GM19328 (cell line): ENCODE measurements around the gene TTBK2.
A peak's percentile ranks its signal among the peaks of the same experiment; 100 is the strongest.
"Not testable (repeated sequence)": the region's sequence is repeated elsewhere in the genome, so short reads cannot be mapped to it uniquely, and the experiment has no call there.

ENCODE experiments used
- ATAC-seq: cut with Tn5 transposase; IDR thresholded peaks from one replicate; pipeline ENCODE4 v1.9.1; 2021; ENCODE audit warnings: mild to moderate bottlenecking, moderate library complexity; ENCODE audit not compliant: unreplicated experiment

TTBK2 gene

DNA sequence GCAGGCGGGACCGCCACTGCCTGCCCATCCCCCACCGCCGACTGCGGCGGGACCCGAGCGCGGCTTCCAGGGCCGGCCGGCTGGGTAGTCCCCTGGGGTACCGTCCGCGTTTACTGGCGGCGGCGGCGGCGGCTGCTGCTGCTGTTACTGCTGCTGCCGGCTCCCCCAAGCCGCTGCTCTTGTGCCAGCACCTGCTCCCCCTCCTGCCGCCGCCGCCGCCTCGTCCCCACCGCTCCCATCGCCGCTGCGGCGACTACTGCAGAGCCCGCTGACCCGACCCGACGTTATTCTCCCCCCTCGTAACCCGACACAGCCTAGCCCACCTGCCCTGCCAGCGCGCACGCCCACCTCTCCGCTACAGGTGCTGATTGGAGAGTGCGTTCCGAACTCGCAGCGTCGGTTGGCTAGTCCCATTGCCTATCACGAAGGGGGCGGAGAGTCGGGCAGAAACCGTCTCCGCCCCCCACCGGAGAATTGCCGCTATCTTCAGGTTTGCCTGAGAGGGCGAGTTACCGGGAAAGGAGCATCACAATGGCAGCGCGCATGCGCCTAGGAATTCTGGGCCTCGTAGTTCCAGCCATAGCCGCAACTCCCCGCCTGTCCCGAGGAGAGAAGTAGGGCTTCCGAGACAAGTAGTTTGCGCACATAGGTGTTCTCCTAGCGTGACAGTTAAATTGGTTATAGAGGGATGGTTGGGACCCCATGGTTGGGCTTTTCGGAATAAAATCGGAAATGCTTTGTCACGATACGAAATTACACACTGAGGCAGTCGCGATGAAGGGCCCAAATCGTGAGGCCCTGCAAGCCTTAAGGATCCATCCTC, at the start of gene TTBK2:
Gene TTBK2, minus strand, starts transcription at position 260 of the 823 bp plus-strand sequence. CDS start 42,161 bp downstream, outside the sequence.
- peak; percentile 98 for ATAC-seq

- no peak for ATAC-seq
Observed at GRCh38 chr15:42964476-42964875, 43.9 kb upstream of the TTBK2 start.

DNA sequence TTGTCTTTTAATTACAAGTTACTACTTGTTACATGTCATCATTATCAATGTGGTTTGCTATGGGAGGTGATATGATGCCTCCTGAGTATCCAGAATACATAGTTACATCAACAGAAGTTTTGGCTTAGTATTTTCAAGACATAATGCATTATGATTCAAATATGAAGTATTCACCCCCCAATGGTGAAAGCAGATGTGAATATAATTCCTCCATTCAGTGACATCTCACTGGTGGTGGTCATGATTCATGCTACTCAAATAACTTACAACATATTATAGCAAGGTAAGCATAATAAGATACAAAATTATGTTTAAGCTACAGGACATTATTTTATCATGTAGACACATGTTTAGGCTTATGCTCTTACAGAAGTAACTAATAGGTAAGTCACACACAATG, 34.9 kb upstream of the TTBK2 start:
- no peak for ATAC-seq

- ATAC-seq, result no peak
Observed at GRCh38 chr15:42954291-42954690, 33.7 kb upstream of the TTBK2 start.

DNA sequence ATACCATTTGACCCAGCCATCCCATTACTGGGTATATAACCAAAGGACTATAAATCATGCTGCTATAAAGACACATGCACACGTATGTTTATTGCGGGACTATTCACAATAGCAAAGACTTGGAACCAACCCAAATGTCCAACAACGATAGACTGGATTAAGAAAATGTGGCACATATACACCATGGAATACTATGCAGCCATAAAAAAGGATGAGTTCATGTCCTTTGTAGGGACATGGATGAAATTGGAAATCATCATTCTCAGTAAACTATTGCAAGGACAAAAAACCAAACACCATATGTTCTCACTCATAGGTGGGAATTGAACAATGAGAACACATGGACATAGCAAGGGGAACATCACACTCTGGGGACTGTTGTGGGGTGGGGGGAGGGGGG, 28.3 kb upstream of the TTBK2 start:
- not testable (repeated sequence) for ATAC-seq

DNA sequence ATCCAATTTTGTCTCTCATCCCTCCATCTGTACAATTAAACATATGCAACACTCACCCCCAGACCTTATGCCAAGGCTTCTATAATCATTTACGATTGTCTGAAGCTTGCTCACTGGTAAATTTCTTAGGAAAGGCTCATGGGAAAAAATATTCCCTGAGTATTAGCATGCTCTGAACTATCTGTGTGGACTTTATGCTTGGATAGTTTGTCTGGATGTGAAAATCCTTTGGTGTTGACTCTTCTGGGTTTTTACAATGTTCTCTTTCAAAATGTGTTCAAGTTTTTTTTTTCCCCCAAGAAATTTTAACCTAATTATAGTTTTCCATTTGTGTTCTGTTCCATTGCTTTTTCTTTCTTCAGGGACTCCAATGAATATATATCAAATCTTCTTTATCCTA, 19.9 kb upstream of the TTBK2 start:
- no peak for ATAC-seq

DNA sequence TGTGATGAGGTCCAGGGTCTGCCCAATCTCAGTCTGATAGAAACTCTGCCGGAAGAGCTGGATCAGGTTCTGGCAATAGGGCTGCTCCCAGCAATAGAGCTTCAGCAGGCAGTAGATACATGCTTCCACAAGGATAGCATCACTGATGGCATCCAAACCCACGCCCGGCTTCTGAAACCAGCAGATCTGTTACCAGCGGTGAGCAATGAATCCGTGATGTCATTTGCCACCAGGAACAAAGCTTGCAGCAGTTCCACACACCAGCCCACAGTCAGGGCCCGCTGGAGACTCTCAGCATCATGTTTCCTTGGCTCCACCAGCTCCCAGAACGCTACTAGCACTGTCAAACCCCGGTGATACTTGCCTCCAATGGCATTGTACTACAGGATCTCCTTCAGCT, 19.3 kb upstream of the TTBK2 start:
- no peak for ATAC-seq

GRCh38 chr15:42937143-42937542, 16.6 kb upstream of the TTBK2 start:
- no peak for ATAC-seq

DNA sequence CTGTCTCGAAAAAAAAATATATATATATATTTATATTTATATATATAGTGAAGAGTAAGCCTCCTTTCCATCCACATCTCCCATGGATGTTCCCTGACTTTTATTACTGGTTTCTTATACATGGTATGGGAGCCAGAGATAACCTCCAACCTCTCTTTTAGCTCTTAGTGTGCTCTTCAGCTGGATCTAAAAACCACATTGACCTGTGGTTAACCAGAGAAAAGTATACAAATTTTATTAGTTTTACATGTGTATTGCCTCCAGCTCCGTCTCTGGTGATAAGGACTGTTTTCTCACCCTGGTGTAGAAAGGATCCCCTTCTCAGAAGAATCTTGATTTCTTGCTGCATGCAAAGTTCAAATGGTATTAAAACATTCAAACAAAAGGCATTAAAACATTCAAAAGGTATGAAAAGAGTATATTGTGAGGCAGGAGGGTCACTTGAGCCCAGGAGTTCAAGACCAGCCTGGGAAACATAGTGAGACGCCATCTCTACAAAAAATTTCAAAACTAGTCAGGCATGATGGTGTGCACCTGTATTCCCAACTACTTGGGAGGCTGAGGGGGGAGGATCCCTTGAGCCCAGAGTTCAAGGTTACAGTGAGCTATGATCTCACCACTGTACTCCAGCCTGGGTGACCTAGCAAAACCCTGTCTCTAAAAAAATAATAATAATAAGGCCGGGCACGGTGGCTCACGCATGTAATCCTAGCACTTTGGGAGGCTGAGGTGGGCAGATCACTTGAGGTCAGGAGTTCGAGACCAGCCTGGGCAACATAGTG, 13.5 kb upstream of the TTBK2 start:
- no peak for ATAC-seq

DNA sequence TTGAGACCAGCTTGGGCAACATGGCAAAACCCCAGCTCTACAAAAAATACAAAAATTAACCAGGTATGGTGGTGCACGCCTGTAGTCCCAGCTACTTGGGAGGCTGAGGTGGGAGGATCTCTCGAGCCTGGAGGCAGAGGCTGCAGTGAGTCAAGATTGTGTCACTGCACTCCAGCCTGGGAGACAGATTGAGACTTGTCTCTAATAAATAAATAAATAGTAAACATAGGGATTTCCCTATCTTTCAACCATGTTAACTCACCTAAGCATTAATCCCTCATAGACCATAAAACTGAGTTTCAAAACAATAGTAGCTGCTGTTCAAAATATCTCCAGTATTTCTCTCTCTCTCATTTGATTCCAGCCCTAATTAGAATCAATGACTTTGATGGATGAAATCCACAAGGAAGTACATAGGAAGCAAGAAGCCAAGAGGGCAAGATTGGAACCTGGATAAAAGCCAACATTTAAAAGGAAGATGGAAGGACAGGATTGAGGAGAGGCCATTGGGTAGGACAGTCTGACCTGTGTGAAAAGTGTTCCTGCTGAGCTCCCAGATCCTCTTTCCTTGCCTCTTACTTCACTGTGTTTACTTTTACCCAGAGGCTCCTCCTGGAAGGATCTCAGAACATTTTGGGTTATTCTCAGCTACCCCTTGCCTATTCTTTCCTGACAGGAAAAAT, 12.4 kb upstream of the TTBK2 start:
- ATAC-seq, result no peak

DNA sequence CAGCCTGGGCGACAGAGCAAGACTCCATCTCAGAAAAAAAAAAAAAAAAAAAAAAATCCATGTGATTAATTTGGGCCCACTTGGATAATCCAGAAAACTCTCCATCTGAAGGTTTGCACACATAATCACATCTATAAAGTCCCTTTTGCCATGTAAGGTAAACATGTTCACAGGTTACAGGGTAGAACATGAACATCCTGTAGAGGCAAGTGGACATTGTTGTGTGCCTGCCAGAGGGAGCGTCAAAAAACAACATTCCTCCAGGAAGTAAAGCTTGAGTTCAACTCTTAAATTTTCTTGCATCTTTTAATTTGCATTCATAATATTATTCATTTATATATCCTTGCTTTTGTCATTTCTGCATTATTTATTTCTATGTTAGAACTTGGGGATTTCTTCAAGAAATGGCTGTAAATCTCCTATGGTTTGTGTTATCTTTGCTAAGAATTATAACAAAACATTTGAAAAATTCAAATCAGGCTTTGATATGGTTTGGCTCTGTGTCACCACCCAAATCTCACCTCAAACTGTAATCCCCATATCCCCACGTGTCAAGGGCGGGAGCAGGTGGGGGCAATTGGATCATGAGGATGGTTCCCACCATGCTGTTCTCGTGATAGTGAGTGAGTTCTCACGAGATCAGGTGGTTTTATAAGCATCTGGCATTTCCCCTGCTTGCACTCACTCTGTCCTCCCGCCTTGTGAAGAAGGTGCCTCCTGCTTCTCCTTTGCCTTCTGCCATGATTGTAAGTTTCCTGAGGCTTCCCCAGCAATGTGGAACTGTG, 11.3 kb upstream of the TTBK2 start:
- ATAC-seq, result no peak

- ATAC-seq, result no peak
Observed at GRCh38 chr15:42929306-42929848, 8.8 kb upstream of the TTBK2 start.

- ATAC-seq, result no peak
Observed at GRCh38 chr15:42921342-42921731, 759 bp upstream of the TTBK2 start.

- ATAC-seq, result peak; percentile 12
Observed at GRCh38 chr15:42919799-42920518, 619 bp downstream of the TTBK2 start.

- ATAC-seq, result no peak
Observed at GRCh38 chr15:42919308-42919707, 1.3 kb downstream of the TTBK2 start.

GRCh38 chr15:42918047-42918446, 2.5 kb downstream of the TTBK2 start:
- no peak for ATAC-seq

DNA sequence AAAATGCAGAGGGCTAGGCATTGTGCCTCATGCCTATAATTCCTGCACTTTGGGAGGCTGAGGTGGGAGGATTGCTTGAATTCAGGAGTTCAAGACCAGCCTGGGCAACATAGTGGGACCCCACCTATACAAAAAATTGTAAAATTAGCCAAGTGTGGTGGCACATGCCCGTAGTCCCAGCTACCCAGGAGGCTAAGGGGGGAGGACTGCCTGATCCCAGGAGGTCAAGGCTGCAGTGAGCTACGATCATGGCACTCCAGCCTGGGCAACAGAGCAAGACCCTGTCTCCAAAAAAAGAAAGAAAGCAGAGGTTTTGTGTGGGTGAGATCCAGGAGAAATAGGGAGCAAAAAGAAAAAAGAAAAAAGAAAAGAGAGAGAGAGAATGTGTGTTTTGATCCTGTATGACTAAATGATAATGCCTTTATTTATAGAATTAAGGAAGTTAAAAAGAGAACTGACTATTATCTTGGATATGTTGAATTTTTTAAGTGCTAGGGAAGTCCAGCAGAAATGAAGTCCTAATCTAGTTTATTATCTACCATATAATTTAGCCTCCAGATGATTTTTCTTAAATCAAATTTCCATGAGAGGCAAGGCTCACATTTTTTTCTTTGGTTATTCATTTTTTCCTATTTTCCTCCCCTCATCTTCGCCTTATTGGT, 4.8 kb downstream of the TTBK2 start:
- ATAC-seq, result no peak

DNA sequence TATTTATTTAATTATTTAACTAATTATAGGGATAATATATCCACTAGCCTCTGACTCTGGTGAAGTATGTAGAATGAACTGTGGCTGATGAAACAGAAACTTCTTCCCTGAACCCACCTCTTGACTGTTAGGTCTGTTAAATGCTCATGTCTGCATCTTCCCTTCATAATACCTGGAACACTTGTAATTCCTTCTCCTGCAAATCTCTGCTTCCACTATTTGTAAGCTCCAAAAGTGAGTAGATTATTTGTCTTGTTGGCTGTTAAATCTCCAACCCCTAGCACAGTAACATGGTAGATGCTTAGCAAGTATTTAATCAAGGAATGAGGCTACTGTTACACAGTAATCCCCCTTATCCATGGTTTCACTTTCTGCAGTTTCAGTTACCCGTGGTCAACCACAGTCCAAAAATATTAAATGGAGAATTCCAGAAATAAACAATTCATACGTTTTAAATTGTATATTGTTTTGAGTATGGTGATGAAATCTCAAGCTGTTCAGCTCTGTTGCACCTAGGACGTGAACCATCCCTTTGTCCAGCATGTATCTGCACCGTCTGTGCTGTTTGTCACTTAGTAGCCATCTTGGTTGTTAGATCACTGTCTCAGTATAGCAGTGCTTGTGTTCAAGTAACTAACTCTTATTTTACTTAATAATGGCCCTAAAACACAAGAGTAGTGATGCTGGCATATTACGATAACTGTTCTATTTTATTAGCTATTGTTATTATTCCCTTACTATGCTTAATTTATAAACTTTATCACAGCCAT, 5.7 kb downstream of the TTBK2 start:
- no peak for ATAC-seq
